WTC11 (cell line): ENCODE data around the gene NRROS.

Experiments used
- FOXJ3 ChIP-seq: sonication (generic); formaldehyde crosslinking; IDR thresholded peaks from 2 replicates; pipeline ENCODE4 v1.9.0; 2021; ENCODE audit warnings: missing genetic modification reagents, mild to moderate bottlenecking, borderline replicate concordance
- TCF7 ChIP-seq: sonication (generic); formaldehyde crosslinking; IDR thresholded peaks from 2 replicates; pipeline ENCODE4 v1.8.0; 2022; ENCODE audit warnings: mild to moderate bottlenecking, low read depth, missing genetic modification reagents, moderate library complexity
- ZBTB21 ChIP-seq: sonication (generic); formaldehyde crosslinking; IDR thresholded peaks from 2 replicates; pipeline ENCODE4 v1.8.1; 2023; ENCODE audit warnings: mild to moderate bottlenecking, missing genetic modification reagents, borderline replicate concordance
- ZNF263 ChIP-seq: sonication (generic); formaldehyde crosslinking; IDR thresholded peaks from 2 replicates; pipeline ENCODE4 v1.8.1; 2022; ENCODE audit warnings: low read depth, mild to moderate bottlenecking, moderate library complexity, missing genetic modification reagents
- TF ChIP-seq, protein P1 (sequence below): fragments of 200-600 bp; IDR thresholded peaks from 2 replicates; pipeline ENCODE4 v1.8.0; 2022; ENCODE audit warnings: antibody characterized with exemption
- TF ChIP-seq, protein P2 (sequence below): fragments of 250-450 bp; sonication (Bioruptor Pico); IDR thresholded peaks from 2 replicates; pipeline ENCODE4 v1.9.0; 2021; ENCODE audit warnings: moderate library complexity, mild to moderate bottlenecking, inconsistent platforms, borderline replicate concordance
- TF ChIP-seq, protein P3 (sequence below): sonication (generic); formaldehyde crosslinking; IDR thresholded peaks from 2 replicates; pipeline ENCODE4 v1.8.1; 2022; ENCODE audit warnings: low read depth, mild to moderate bottlenecking, moderate library complexity, missing genetic modification reagents, borderline replicate concordance
- TF ChIP-seq, protein P4 (sequence below): sonication (generic); formaldehyde crosslinking; IDR thresholded peaks from 2 replicates; pipeline ENCODE4 v1.8.1; 2022; ENCODE audit warnings: mild to moderate bottlenecking, moderate library complexity, missing genetic modification reagents
- TF ChIP-seq, protein P5 (sequence below): sonication (generic); formaldehyde crosslinking; conservative IDR thresholded peaks from 2 replicates; pipeline ENCODE4 v1.8.1; 2023; ENCODE audit warnings: mild to moderate bottlenecking, low read depth, missing genetic modification reagents, moderate library complexity

DNA sequence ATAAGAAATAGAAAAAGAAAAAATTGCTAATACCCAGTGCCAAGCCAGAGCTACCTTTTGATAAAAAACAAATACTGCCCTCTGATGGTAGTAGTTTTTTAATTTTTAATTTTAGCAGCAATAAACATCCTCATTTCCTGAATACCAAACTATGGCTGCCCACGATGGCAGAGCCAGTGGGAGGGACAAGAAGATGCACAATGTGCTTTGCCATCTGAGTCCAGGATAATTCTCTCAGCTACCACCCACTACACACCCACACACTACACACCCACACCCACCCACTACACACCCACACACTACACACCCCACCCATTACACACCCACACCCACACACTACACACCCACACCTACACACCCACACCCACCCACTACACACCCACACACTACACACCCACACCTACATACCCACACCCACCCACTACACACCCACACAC is 54.7 kb downstream of the NRROS start:
- TF ChIP-seq TCF7 (CRISPR knock-in tag) (no peak), ZBTB21 (CRISPR knock-in tag) (no peak), FOXJ3 (CRISPR knock-in tag) (no peak), ZNF263 (CRISPR knock-in tag) (no peak)
- TF ChIP-seq, protein P1, sequence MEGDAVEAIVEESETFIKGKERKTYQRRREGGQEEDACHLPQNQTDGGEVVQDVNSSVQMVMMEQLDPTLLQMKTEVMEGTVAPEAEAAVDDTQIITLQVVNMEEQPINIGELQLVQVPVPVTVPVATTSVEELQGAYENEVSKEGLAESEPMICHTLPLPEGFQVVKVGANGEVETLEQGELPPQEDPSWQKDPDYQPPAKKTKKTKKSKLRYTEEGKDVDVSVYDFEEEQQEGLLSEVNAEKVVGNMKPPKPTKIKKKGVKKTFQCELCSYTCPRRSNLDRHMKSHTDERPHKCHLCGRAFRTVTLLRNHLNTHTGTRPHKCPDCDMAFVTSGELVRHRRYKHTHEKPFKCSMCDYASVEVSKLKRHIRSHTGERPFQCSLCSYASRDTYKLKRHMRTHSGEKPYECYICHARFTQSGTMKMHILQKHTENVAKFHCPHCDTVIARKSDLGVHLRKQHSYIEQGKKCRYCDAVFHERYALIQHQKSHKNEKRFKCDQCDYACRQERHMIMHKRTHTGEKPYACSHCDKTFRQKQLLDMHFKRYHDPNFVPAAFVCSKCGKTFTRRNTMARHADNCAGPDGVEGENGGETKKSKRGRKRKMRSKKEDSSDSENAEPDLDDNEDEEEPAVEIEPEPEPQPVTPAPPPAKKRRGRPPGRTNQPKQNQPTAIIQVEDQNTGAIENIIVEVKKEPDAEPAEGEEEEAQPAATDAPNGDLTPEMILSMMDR = no peak
- TF ChIP-seq, protein P2, sequence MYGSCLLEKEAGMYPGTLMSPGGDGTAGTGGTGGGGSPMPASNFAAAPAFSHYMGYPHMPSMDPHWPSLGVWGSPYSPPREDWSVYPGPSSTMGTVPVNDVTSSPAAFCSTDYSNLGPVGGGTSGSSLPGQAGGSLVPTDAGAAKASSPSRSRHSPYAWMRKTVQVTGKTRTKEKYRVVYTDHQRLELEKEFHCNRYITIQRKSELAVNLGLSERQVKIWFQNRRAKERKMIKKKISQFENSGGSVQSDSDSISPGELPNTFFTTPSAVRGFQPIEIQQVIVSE (CRISPR knock-in tag) = no peak
- TF ChIP-seq, protein P3, sequence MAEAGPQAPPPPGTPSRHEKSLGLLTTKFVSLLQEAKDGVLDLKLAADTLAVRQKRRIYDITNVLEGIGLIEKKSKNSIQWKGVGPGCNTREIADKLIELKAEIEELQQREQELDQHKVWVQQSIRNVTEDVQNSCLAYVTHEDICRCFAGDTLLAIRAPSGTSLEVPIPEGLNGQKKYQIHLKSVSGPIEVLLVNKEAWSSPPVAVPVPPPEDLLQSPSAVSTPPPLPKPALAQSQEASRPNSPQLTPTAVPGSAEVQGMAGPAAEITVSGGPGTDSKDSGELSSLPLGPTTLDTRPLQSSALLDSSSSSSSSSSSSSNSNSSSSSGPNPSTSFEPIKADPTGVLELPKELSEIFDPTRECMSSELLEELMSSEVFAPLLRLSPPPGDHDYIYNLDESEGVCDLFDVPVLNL (CRISPR knock-in tag) = no peak
- TF ChIP-seq, protein P4, sequence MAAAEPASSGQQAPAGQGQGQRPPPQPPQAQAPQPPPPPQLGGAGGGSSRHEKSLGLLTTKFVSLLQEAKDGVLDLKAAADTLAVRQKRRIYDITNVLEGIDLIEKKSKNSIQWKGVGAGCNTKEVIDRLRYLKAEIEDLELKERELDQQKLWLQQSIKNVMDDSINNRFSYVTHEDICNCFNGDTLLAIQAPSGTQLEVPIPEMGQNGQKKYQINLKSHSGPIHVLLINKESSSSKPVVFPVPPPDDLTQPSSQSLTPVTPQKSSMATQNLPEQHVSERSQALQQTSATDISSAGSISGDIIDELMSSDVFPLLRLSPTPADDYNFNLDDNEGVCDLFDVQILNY (CRISPR knock-in tag) = no peak
- TF ChIP-seq, protein P5, sequence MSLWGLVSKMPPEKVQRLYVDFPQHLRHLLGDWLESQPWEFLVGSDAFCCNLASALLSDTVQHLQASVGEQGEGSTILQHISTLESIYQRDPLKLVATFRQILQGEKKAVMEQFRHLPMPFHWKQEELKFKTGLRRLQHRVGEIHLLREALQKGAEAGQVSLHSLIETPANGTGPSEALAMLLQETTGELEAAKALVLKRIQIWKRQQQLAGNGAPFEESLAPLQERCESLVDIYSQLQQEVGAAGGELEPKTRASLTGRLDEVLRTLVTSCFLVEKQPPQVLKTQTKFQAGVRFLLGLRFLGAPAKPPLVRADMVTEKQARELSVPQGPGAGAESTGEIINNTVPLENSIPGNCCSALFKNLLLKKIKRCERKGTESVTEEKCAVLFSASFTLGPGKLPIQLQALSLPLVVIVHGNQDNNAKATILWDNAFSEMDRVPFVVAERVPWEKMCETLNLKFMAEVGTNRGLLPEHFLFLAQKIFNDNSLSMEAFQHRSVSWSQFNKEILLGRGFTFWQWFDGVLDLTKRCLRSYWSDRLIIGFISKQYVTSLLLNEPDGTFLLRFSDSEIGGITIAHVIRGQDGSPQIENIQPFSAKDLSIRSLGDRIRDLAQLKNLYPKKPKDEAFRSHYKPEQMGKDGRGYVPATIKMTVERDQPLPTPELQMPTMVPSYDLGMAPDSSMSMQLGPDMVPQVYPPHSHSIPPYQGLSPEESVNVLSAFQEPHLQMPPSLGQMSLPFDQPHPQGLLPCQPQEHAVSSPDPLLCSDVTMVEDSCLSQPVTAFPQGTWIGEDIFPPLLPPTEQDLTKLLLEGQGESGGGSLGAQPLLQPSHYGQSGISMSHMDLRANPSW = no peak
